Activated CD4-positive, alpha-beta T cell treated with anti-CD3 and anti-CD28 coated beads for 36 hours (primary cell): ENCODE results near the gene GPR87. TPM values are rescaled to one million over a fixed set of nuclear protein-coding genes. Genes with fewer than 3 reads are reported as not detected.

ENCODE experiments used
- ATAC-seq: fragments of 200-7000 bp; cut with Tn5 transposase; one replicate; pipeline ENCODE4 v1.10.0; 2021; ENCODE audit warnings: mild to moderate bottlenecking, moderate library complexity
- CTCF ChIA-PET: fragments of 350-600 bp; sonication (Branson Sonifier 250); formaldehyde crosslinking; loops from one replicate; lab custom pipeline; 2021; ENCODE audit warnings: antibody characterized with exemption; lab: Charles Lee
- POLR2A ChIA-PET: fragments of 350-600 bp; sonication (Branson Sonifier 250); formaldehyde crosslinking; loops from one replicate; lab custom pipeline; 2021; ENCODE audit warnings: antibody characterized with exemption, inconsistent platforms; lab: Charles Lee
- DNase-seq: peaks from one replicate; pipeline ENCODE4 v3.0.0-alpha.2; 2020
- H3K27ac Mint-ChIP-seq: one replicate; pipeline ENCODE4 v1.8.0; 2021; ENCODE audit warnings: mixed read lengths
- H3K27me3 Mint-ChIP-seq: one replicate; pipeline ENCODE4 v1.8.0; 2021; ENCODE audit warnings: mixed read lengths
- H3K36me3 Mint-ChIP-seq: one replicate; pipeline ENCODE4 v1.8.0; 2021; ENCODE audit warnings: low read depth, mixed read lengths
- H3K4me1 Mint-ChIP-seq: one replicate; pipeline ENCODE4 v1.8.0; 2021; ENCODE audit warnings: mixed read lengths
- H3K4me3 Mint-ChIP-seq: one replicate; pipeline ENCODE4 v1.8.0; 2021; ENCODE audit warnings: mild to moderate bottlenecking, moderate library complexity, mixed read lengths
- H3K9me3 Mint-ChIP-seq: one replicate; pipeline ENCODE4 v1.8.0; 2021; ENCODE audit warnings: low read depth, mixed read lengths
- intact Hi-C, 2 experiments: fragments of 100-400 bp; cut with DNase I in 1 of 2; cut with micrococcal nuclease in 1 of 2; formaldehyde crosslinking; loops; one replicate each; pipeline versions ENCODE4 v1.14.2 to v1.15.1; 2022 to 2024; cut with DNase I, micrococcal nuclease
- total RNA-seq, 2 experiments: library from RNA; stranded (reverse); gene quantifications; one replicate each; pipeline ENCODE4 v1.2.3, GENCODE V29; 2021

The GPR87 gene
- total RNA-seq, 2 experiments from 2014 or later = 2.3 to 2.5 TPM

- Mint-ChIP-seq H3K36me3 (no peaks in the 10 kb centered on the region), H3K27ac (peak overlapping the region; percentile 53), H3K27me3 (no peaks in the 10 kb centered on the region), H3K9me3 (no peaks in the 10 kb centered on the region), H3K4me1 (peaks cover 11% of the 10 kb centered on the region), H3K4me3 (peak overlapping the region; percentile 13)
- ATAC-seq = peak; percentile 86
- ChIA-PET POLR2A (interaction anchor here (0.8 to 1.0 kb wide), 2 partner anchors 10 to 11 kb away, joined by 3 read pairs; partner anchors contain the start of gene P2RY14), CTCF (interaction anchor here (0.6 to 2.8 kb wide), 12 partner anchors 10 to 364 kb away, joined by 3 to 25 read pairs (median 5); partner anchors contain the start of gene P2RY14)
- peak; percentile 56 for DNase-seq
- intact Hi-C loops = loop anchor here in 1 of 2 experiments (1.0 kb wide), 1 partner anchor 37 kb away; no protein-coding TSS in a partner anchor
These were observed 48.1 kb downstream of the GPR87 start for GRCh38 chr3:151268267-151269235.

GRCh38 chr3:151267066-151267465, 49.6 kb downstream of the GPR87 start:
- DNase-seq (no peak), ATAC-seq (no peak)
- Mint-ChIP-seq H3K9me3 (no peaks in the 10 kb centered on the region), H3K27me3 (no peaks in the 10 kb centered on the region), H3K27ac (no peak overlapping the region), H3K4me3 (no peak overlapping the region), H3K36me3 (no peaks in the 10 kb centered on the region), H3K4me1 (peaks cover 11% of the 10 kb centered on the region)
- intact Hi-C loops = no loop called here
- POLR2A ChIA-PET = no interaction called here
- CTCF ChIA-PET = interaction anchor here (0.6 to 2.8 kb wide), 9 partner anchors 12 to 572 kb away, joined by 3 to 25 read pairs (median 6); partner anchors contain the start of gene P2RY14

GRCh38 chr3:151265866-151266265, 50.8 kb downstream of the GPR87 start:
- Mint-ChIP-seq H3K36me3 (no peaks in the 10 kb centered on the region), H3K27ac (no peak overlapping the region), H3K27me3 (peaks cover under 1% of the 10 kb centered on the region), H3K4me3 (no peak overlapping the region), H3K4me1 (peaks cover 11% of the 10 kb centered on the region), H3K9me3 (no peaks in the 10 kb centered on the region)
- ATAC-seq (no peak), DNase-seq (no peak)
- ChIA-PET CTCF (interaction anchor here (1.5 kb wide), 1 partner anchor 110 kb away, joined by 3 read pairs; no protein-coding TSS in a partner anchor), POLR2A (no interaction called here)
- intact Hi-C loops = no loop called here

- CTCF ChIA-PET = interaction anchor here (1.2 to 1.8 kb wide), 2 partner anchors 11 to 13 kb away, joined by 5 to 6 read pairs; partner anchors contain the start of gene P2RY14
- peaks cover 2% of the 10 kb centered on the region for H3K27me3 Mint-ChIP-seq
- POLR2A ChIA-PET = no interaction called here
- no peak for ATAC-seq
- H3K4me1 Mint-ChIP-seq = peaks cover 9% of the 10 kb centered on the region
- H3K27ac Mint-ChIP-seq = no peak overlapping the region
- no peaks in the 10 kb centered on the region for H3K36me3 Mint-ChIP-seq
- no peaks in the 10 kb centered on the region for H3K9me3 Mint-ChIP-seq
- no peak for DNase-seq
- H3K4me3 Mint-ChIP-seq = no peak overlapping the region
- intact Hi-C loops = no loop called here
These were observed 51.5 kb downstream of the GPR87 start for GRCh38 chr3:151265166-151265565.

- Mint-ChIP-seq H3K27ac (no peak overlapping the region), H3K27me3 (peaks cover 5% of the 10 kb centered on the region), H3K36me3 (no peaks in the 10 kb centered on the region), H3K9me3 (no peaks in the 10 kb centered on the region), H3K4me1 (peaks cover 7% of the 10 kb centered on the region), H3K4me3 (no peak overlapping the region)
- no peak for DNase-seq
- ChIA-PET CTCF (interaction anchor here (0.5 to 1.8 kb wide), 5 partner anchors 11 to 32 kb away, joined by 3 to 6 read pairs (median 3); partner anchors contain the start of gene P2RY14), POLR2A (no interaction called here)
- intact Hi-C loops = no loop called here
- no peak for ATAC-seq
These were observed 52.0 kb downstream of the GPR87 start for GRCh38 chr3:151264605-151265004.

GRCh38 chr3:151262871-151263525, 53.6 kb downstream of the GPR87 start:
- intact Hi-C loops = no loop called here
- peaks cover 5% of the 10 kb centered on the region for H3K27me3 Mint-ChIP-seq
- H3K4me3 Mint-ChIP-seq = no peak overlapping the region
- no peaks in the 10 kb centered on the region for H3K9me3 Mint-ChIP-seq
- H3K27ac Mint-ChIP-seq = no peak overlapping the region
- no peaks in the 10 kb centered on the region for H3K36me3 Mint-ChIP-seq
- ChIA-PET CTCF (interaction anchor here (0.6 to 1.3 kb wide), 4 partner anchors 16 to 35 kb away, joined by 3 read pairs; no protein-coding TSS in a partner anchor), POLR2A (no interaction called here)
- DNase-seq = no peak
- ATAC-seq = no peak
- no peaks in the 10 kb centered on the region for H3K4me1 Mint-ChIP-seq

- POLR2A ChIA-PET = no interaction called here
- CTCF ChIA-PET = interaction anchor here (1.1 kb wide), 1 partner anchor 9 kb away, joined by 3 read pairs; no protein-coding TSS in a partner anchor
- H3K27ac Mint-ChIP-seq = no peak overlapping the region
- DNase-seq (no peak), ATAC-seq (no peak)
- peaks cover 8% of the 10 kb centered on the region for H3K27me3 Mint-ChIP-seq
- no peak overlapping the region for H3K4me3 Mint-ChIP-seq
- intact Hi-C loops = no loop called here
- no peaks in the 10 kb centered on the region for H3K9me3 Mint-ChIP-seq
- H3K4me1 Mint-ChIP-seq = no peaks in the 10 kb centered on the region
- no peaks in the 10 kb centered on the region for H3K36me3 Mint-ChIP-seq
These were observed 57.0 kb downstream of the GPR87 start for GRCh38 chr3:151259664-151260063.

GRCh38 chr3:151256749-151257148, 59.9 kb downstream of the GPR87 start:
- ChIA-PET POLR2A (interaction anchor here (1.4 kb wide), 1 partner anchor 12 kb away, joined by 3 read pairs; no protein-coding TSS in a partner anchor), CTCF (interaction anchor here (0.9 to 1.7 kb wide), 5 partner anchors 11 to 89 kb away, joined by 3 to 5 read pairs (median 3); no protein-coding TSS in a partner anchor)
- no peak for DNase-seq
- no peaks in the 10 kb centered on the region for H3K4me1 Mint-ChIP-seq
- H3K36me3 Mint-ChIP-seq = no peaks in the 10 kb centered on the region
- intact Hi-C loops = no loop called here
- no peak overlapping the region for H3K4me3 Mint-ChIP-seq
- H3K27me3 Mint-ChIP-seq = peaks cover 8% of the 10 kb centered on the region
- H3K9me3 Mint-ChIP-seq = no peaks in the 10 kb centered on the region
- ATAC-seq = no peak
- no peak overlapping the region for H3K27ac Mint-ChIP-seq

GRCh38 chr3:151248772-151249337, 67.8 kb downstream of the GPR87 start:
- H3K36me3 Mint-ChIP-seq = no peaks in the 10 kb centered on the region
- no peak overlapping the region for H3K4me3 Mint-ChIP-seq
- no peak overlapping the region for H3K27ac Mint-ChIP-seq
- DNase-seq = no peak
- ChIA-PET CTCF (interaction anchor here (0.8 kb wide), 1 partner anchor 92 kb away, joined by 3 read pairs; no protein-coding TSS in a partner anchor), POLR2A (no interaction called here)
- intact Hi-C loops = no loop called here
- ATAC-seq = no peak
- H3K27me3 Mint-ChIP-seq = no peaks in the 10 kb centered on the region
- H3K4me1 Mint-ChIP-seq = no peaks in the 10 kb centered on the region
- H3K9me3 Mint-ChIP-seq = no peaks in the 10 kb centered on the region
